SK-N-MC (cell line): ENCODE data around the gene MRS2.

Experiments used
- DNase-seq: peaks from one replicate; pipeline ENCODE4 v3.0.0-alpha.2; 2011; ENCODE audit warnings: low read depth, low spot score
- H3K27ac ChIP-seq: fragments of 200-600 bp; sonication (generic); 2 replicates; pipeline ENCODE4 v1.5.1; 2016; ENCODE audit warnings: mixed run types
- H3K36me3 ChIP-seq: fragments of 200-600 bp; sonication (generic); 2 replicates; pipeline ENCODE4 v1.6.1; 2017; ENCODE audit warnings: antibody characterized with exemption, low read length, mixed read lengths; ENCODE audit not compliant: insufficient read depth
- H3K4me3 ChIP-seq: fragments of 200-600 bp; sonication (generic); 2 replicates; pipeline ENCODE4 v1.5.1; 2016
- H3K9ac ChIP-seq: fragments of 200-600 bp; sonication (generic); 2 replicates; pipeline ENCODE4 v1.8.0; 2017; ENCODE audit warnings: mixed run types, mixed read lengths; ENCODE audit not compliant: insufficient read length
- H3K9me3 ChIP-seq: fragments of 200-600 bp; sonication (generic); 2 replicates; pipeline ENCODE4 v1.6.1; 2017; ENCODE audit warnings: low read depth, mild to moderate bottlenecking, antibody characterized with exemption, low read length, moderate library complexity, mixed read lengths
- EZH2 ChIP-seq: fragments of 200-600 bp; sonication (generic); IDR thresholded peaks from one replicate; pipeline ENCODE4 v1.6.1; 2017; ENCODE audit warnings: antibody characterized with exemption
- FOXP2 ChIP-seq: optimal IDR thresholded peaks from 2 replicates; pipeline ENCODE3; 2011; ENCODE audit warnings: mild to moderate bottlenecking, moderate library complexity; ENCODE audit not compliant: insufficient read depth; ENCODE audit errors: extremely low read length, control extremely low read depth
- POLR2AphosphoS5 ChIP-seq: IDR thresholded peaks from 2 replicates; pipeline ENCODE4 v1.6.1; 2012; ENCODE audit warnings: mild to moderate bottlenecking, low read depth, low read length, borderline replicate concordance

Gene MRS2

DNA sequence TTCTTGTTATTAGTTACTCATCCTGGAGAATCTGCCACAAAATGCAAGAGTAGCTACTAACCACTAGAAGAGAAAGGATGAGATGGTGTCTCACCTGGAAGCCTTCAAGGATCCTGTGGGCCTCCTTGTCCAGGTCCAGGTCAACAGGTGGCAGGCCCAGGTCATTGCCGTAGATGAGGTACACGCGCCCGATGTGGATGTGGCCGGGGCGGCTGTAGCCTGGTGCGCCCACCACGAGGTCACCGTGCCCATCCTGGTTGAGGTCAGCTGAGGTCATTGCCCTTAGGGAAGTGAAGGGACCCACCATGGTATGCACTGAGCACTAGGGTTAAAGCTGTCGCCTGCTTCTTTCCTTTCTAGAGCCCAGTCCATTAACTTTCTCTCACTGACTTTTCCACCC is 51.2 kb downstream of the MRS2 start:
- no peaks in the 10 kb centered on the region for H3K36me3 ChIP-seq
- no peak for DNase-seq
- H3K4me3 ChIP-seq, result no peak overlapping the region
- no peak overlapping the region for H3K9ac ChIP-seq
- H3K27ac ChIP-seq, result no peak overlapping the region
- H3K9me3 ChIP-seq, result no peaks in the 10 kb centered on the region
- no peak for TF ChIP-seq POLR2AphosphoS5
- TF ChIP-seq FOXP2, result no peak
- TF ChIP-seq EZH2, result no peak

DNA sequence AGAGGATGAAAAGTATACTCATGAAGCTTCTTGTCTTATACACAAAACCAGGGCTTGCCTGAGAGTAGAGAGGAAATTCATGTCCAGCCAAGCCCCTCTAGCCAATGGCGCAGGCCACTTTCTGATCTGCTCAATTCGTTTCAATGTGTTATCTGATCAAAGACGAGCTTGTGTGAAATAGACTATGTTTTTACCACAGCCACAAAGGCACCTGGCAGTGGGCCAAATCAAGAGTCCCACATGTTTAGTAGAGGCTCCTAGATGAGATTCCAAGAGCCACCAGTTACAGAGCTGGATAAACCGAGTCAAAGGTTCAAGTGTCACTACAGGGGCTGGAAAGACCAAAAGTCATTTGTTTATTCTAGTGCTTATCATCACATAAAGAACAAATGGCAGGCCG is 51.7 kb downstream of the MRS2 start:
- H3K27ac ChIP-seq, result no peak overlapping the region
- TF ChIP-seq POLR2AphosphoS5 (no peak), EZH2 (no peak), FOXP2 (no peak)
- H3K9ac ChIP-seq, result no peak overlapping the region
- no peaks in the 10 kb centered on the region for H3K36me3 ChIP-seq
- DNase-seq, result no peak
- no peaks in the 10 kb centered on the region for H3K9me3 ChIP-seq
- no peak overlapping the region for H3K4me3 ChIP-seq

GRCh38 chr6:24455061-24455460 is 52.3 kb downstream of the MRS2 start:
- no peak overlapping the region for H3K4me3 ChIP-seq
- no peak for TF ChIP-seq POLR2AphosphoS5
- TF ChIP-seq EZH2, result no peak
- TF ChIP-seq FOXP2, result no peak
- H3K9ac ChIP-seq, result no peak overlapping the region
- no peak overlapping the region for H3K27ac ChIP-seq
- no peaks in the 10 kb centered on the region for H3K9me3 ChIP-seq
- DNase-seq, result no peak
- no peaks in the 10 kb centered on the region for H3K36me3 ChIP-seq

DNA sequence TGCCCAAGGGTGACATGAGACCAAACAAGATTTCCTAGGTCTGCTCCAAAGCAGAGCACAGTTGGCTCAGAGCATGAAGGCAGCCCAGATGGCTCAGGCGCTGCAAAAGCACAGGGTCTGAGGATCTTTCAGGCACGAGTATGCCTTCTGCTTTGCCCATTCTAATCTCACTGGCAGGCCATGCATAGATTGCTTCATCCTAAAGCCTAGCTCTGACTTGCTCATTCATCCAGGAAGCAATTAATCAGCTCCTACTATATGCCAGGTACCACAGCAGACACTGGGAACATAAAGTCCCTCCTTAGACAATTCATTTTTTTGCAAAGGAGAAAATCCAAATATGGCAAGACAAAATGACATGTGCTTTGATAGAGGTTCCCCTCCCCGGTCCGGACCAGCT is 55.4 kb downstream of the MRS2 start:
- no peak for DNase-seq
- Histone ChIP-seq H3K36me3 (no peaks in the 10 kb centered on the region), H3K9ac (no peak overlapping the region), H3K9me3 (no peaks in the 10 kb centered on the region), H3K27ac (no peak overlapping the region), H3K4me3 (no peak overlapping the region)
- no peak for TF ChIP-seq POLR2AphosphoS5
- no peak for TF ChIP-seq FOXP2
- TF ChIP-seq EZH2, result no peak

DNA sequence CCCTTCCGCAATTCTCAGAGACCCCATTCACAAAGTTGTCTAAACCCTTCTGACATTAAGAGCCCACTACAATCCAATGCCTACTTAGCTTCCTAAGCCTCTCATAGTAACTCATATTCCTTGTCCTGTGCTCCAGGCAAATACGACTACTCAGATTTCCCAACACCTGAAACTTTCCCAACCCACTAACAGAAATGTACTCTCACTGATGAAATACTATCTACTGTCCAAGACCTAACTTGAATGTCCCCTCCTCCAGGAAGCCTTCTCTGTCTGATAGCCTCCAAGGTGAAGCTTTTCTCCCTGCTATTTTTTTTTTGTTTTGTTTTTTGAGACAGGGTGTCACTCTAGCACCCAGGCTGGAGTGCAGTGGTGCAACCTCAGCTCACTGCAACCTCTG is 56.2 kb downstream of the MRS2 start:
- H3K27ac ChIP-seq, result no peak overlapping the region
- no peaks in the 10 kb centered on the region for H3K36me3 ChIP-seq
- DNase-seq, result no peak
- no peak overlapping the region for H3K4me3 ChIP-seq
- no peaks in the 10 kb centered on the region for H3K9me3 ChIP-seq
- no peak for TF ChIP-seq POLR2AphosphoS5
- no peak for TF ChIP-seq FOXP2
- TF ChIP-seq EZH2, result no peak
- H3K9ac ChIP-seq, result no peak overlapping the region

DNA sequence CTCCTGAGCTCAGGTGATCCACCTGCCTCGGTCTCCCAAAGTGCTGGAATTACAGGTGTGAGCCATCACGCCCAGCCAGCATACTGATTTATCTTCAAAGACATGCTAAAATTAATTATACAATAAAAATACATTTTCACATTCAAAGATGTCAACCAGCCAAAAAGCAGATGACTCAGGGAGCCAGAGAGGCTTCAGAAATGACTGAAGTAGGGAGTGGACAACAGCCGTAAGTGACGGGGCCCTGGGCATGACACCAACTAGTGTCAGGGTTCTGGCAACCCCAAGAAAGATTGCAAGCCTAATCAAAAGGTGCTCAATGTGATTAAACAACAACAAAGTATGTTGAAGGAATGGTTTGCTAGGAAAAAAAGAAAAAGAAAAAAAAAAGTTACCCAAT is 58.2 kb downstream of the MRS2 start:
- Histone ChIP-seq H3K36me3 (no peaks in the 10 kb centered on the region), H3K9me3 (no peaks in the 10 kb centered on the region), H3K4me3 (no peak overlapping the region), H3K9ac (no peak overlapping the region), H3K27ac (no peak overlapping the region)
- TF ChIP-seq FOXP2 (no peak), POLR2AphosphoS5 (no peak)
- no peak for DNase-seq

- no peak overlapping the region for H3K27ac ChIP-seq
- H3K9me3 ChIP-seq, result no peaks in the 10 kb centered on the region
- no peak overlapping the region for H3K4me3 ChIP-seq
- TF ChIP-seq FOXP2, result no peak
- no peak for TF ChIP-seq POLR2AphosphoS5
- no peak for TF ChIP-seq EZH2
- DNase-seq, result no peak
- no peak overlapping the region for H3K9ac ChIP-seq
- no peaks in the 10 kb centered on the region for H3K36me3 ChIP-seq
Measured at GRCh38 chr6:24464253-24465038, 61.7 kb downstream of the MRS2 start.

GRCh38 chr6:24469811-24470210 is 67.1 kb downstream of the MRS2 start:
- Histone ChIP-seq H3K36me3 (no peaks in the 10 kb centered on the region), H3K9ac (no peak overlapping the region), H3K9me3 (no peaks in the 10 kb centered on the region), H3K27ac (no peak overlapping the region), H3K4me3 (no peak overlapping the region)
- TF ChIP-seq FOXP2 (no peak), POLR2AphosphoS5 (no peak), EZH2 (no peak)
- DNase-seq, result no peak

DNA sequence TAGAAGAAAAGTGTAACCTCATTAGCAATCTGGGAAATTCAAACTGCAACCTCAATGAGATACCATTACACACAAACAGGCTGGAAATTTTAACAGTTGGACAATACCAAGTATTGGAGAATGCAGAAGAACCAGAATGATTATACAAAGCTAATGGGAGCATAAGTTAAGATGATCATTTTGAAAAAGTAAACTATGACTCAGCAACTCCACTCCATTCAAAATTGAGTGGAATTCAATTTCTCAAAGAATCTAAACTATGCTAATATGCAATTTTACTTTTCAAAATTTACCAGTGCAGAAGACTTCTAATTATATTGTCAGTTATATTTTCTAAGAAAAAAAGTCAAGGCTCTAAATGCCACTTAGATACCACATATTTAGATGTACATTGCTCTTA is 69.4 kb downstream of the MRS2 start:
- no peak overlapping the region for H3K4me3 ChIP-seq
- TF ChIP-seq POLR2AphosphoS5 (no peak), FOXP2 (no peak), EZH2 (no peak)
- no peak overlapping the region for H3K9ac ChIP-seq
- no peaks in the 10 kb centered on the region for H3K9me3 ChIP-seq
- peak overlapping the region; percentile 22; the same call in 1 of the 2 replicates for H3K27ac ChIP-seq
- DNase-seq, result no peak
- no peaks in the 10 kb centered on the region for H3K36me3 ChIP-seq
